Measurements from ENCODE around the gene PNRC1.
"Not testable (repeated sequence)": the region's sequence is repeated elsewhere in the genome, so short reads cannot be mapped to it uniquely, and the experiment has no call there.

PNRC1 gene

DNA sequence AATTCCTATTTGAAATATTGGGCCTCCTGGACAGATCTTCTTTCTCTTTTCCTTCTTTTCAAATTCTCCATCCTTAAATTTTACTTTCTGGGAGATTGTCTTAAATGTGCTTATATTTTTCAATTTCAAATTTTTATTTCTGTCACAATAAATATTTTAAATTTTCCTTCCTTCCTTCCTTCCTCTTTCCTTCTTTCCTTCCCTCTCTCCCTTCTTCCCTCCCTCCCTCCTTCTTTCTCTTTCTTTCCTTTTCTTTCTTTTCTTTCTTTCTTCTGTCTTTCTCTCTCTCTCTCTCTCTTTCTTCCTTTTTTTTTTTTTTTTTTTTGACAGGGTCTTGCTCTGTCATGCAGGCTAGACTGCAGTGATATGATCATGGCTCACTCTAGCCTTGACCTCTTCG lies 16.7 kb upstream of the PNRC1 start:
- TF ChIP-seq, protein P1, sequence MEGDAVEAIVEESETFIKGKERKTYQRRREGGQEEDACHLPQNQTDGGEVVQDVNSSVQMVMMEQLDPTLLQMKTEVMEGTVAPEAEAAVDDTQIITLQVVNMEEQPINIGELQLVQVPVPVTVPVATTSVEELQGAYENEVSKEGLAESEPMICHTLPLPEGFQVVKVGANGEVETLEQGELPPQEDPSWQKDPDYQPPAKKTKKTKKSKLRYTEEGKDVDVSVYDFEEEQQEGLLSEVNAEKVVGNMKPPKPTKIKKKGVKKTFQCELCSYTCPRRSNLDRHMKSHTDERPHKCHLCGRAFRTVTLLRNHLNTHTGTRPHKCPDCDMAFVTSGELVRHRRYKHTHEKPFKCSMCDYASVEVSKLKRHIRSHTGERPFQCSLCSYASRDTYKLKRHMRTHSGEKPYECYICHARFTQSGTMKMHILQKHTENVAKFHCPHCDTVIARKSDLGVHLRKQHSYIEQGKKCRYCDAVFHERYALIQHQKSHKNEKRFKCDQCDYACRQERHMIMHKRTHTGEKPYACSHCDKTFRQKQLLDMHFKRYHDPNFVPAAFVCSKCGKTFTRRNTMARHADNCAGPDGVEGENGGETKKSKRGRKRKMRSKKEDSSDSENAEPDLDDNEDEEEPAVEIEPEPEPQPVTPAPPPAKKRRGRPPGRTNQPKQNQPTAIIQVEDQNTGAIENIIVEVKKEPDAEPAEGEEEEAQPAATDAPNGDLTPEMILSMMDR (IDR thresholded peaks at IDR 0.05; ENCODE audit: extremely low read depth, missing control alignments) = no peak

DNA sequence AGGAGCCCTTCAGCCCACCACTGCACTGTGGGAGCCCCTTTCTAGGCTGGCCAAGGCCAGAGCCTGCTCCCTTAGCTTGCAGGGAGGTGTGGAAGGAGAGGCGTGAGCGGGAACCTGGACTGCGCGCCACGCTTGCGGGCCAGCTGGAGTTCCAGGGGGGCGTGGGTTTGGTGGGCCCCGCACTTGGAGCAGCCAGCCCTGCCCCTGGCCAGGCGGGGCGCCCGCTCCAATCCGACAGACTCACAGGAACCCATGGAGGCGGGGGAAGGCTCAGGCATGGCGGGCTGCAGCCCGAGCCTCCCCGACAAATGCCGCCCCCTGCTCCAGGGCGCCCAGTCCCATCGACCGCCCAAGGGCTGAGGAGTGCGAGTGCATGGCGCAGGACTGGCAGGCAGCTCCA lies 15.6 kb upstream of the PNRC1 start:
- DNase-seq (ENCODE audit: low spot score) = not testable (repeated sequence)

More for the DNA sequence above, 16.7 kb upstream of the PNRC1 start:
- DNase-seq (ENCODE audit: low spot score) = no peak

DNA sequence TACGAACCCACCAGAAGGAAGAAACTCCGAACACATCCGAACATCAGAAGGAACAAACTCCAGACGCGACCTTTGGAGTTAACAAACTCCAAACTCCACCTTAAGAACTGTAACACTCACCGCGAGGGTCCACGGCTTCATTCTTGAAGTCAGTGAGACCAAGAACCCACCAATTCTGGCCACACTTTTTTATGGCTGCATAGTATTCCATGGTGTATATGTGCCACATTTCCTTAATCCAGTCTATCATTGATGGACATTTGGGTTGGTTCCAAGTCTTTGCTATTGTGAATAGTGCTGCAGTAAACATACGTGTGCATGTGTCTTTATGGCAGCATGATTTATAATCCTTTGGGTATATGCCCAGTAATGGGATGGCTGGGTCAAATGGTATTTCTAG lies 14.4 kb upstream of the PNRC1 start:
- DNase-seq (ENCODE audit: low spot score) = not testable (repeated sequence)

DNA sequence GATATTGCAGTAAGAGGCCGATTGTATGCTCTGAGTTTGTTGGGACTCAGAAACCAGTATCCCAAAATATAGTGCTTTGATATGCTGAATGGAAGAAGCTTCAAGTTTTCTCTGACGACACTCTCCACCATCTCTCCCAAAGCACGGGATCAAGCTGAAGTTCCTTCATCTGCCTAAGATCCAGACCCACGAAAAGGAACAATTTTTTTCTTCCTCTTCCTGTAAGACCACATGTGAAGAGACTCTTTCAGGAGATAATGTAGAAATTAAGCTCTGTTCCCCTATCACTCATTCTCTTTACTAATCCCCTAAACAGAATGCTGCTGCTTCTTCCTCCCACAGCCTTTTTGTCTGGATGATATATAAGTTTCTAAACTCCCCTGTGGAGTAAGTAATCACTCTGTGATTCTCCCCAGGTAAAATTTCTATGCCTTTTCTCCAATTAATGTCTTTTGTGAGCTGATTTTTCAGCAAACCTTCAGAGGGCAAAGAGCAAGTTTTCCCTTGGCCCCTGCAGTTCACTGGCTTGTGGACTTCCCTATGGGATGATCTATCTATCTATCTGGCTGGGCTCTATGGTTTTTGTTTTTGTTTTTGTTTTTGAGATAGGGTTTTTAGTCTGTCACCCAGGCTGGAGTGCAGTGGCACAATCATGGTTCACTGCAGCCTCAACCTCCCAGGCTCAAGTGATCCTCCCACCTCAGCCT lies 13.5 kb upstream of the PNRC1 start:
- DNase-seq (ENCODE audit: low spot score) = no peak
- TF ChIP-seq, protein P1 (IDR thresholded peaks at IDR 0.05; ENCODE audit: extremely low read depth, missing control alignments) = no peak

DNA sequence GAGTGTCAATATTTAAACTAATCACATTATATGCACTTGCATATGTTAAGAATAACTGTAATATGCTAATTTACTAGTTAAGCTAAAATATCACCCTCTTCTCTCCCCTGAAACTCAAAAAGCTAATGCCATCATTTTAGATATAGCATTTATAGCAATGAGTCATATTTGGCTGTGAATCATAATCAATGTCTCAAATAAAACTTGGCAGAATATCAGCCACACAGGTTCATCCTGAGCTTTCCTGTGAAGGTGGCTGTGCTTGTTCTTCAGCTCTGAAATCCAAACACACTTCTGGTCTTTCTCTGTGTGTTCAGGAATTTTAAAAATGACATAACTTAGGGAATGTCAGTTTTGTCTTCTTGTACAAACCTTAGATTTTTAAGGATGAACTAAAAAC lies 12.8 kb upstream of the PNRC1 start:
- DNase-seq (ENCODE audit: low spot score) = no peak
- TF ChIP-seq, protein P1 (IDR thresholded peaks at IDR 0.05; ENCODE audit: extremely low read depth, missing control alignments) = no peak

DNA sequence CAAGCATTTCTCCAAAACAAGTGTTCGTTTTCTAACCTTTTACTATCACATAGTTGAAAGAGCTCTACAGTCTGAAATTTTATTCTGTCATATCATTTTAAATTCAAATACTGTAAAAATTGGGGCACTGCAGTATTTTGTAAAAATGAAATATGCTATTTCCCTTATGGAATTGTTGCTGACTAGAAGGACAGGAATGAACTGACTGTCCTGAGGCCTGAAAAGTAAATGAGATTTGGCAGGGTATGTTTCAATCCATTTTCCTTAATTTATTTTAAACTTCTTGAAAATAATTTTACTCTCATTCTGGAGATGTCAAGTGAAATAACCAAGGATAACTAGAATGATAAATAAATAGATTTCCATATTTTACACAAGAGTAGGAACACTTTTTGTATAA lies 11.9 kb upstream of the PNRC1 start:
- no peak for DNase-seq (ENCODE audit: low spot score)
- TF ChIP-seq, protein P1 (IDR thresholded peaks at IDR 0.05; ENCODE audit: extremely low read depth, missing control alignments) = no peak

DNA sequence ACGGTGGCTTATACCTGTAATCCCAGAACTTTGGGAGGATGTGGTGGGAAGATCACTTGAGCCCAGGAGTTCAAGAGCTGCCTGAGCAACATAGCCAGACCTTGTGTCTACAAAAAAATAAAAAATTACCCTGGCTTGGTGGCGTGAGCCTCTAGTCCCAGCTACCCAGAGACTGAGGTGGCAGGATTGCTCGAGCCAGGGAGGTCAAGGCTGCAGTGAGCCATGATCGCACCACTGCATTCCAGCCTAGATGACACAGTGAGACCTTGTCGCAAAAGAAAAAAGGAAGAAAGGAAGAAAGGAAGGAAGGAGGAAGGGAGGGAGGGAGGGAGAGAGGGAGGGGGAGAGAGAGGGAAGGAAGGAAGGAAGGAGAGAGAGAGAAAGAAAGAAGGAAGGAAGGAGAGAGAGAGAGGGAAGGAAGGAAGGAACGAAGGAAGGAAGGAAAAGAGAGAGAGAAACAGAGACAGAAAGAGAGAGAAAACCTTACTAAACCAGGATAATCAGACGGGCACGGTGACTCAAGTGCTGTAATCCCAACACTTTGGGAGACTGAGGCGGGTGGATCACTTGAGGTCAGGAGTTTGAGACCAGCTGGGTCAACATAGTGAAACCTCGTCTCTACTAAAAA lies 10.9 kb upstream of the PNRC1 start:
- TF ChIP-seq, protein P1 (IDR thresholded peaks at IDR 0.05; ENCODE audit: extremely low read depth, missing control alignments) = no peak
- DNase-seq (ENCODE audit: low spot score) = no peak

DNA sequence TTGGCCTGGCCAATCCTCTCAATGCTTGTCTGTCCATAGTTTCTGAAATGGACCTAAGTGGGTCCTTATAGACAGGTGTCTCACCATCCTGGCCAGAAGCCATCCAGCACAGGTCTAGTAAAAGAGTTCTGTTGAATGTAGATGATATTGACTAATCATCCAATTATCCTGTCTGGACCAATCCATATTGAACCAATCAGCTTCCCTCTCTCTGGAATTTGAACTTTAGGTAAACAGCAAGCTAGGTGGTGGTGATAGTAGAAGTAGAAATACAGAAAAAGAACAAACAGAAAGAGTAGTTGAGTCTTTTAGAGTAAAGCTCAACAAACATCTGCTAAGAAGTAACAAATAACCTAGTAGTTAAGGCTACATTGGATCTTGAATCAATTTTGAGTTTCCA lies 9.5 kb upstream of the PNRC1 start:
- DNase-seq (ENCODE audit: low spot score) = no peak
- TF ChIP-seq, protein P1 (IDR thresholded peaks at IDR 0.05; ENCODE audit: extremely low read depth, missing control alignments) = no peak
